Measurements from ENCODE around the gene CT83. TPM values are rescaled to one million over a fixed set of nuclear protein-coding genes. Genes with fewer than 3 reads are reported as not detected.

CT83 gene
- total and polyA plus RNA-seq, 2 of the 13 experiments (the other 11 are each of a cell fraction or from before 2014, with no cell fraction given): not detected

DNA sequence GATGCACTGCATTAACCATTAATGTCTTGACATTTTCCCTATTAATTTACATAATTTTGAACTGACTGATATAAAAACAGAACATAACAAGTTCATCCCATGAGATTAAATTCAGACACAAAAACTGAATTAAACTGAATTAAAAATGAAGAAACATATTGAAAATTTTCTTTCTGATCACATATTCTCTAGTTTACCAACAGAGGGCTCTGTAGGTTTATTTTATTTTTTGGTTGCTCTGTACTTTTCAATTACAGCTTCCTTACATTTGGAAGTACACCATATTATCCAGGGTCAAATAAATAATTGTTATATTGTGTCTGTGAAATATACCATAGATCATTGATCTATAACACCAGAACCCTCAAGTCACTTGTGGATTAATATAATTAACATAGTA, 27.3 kb upstream of the CT83 start:
- Histone ChIP-seq H3K9ac (ENCODE audit: insufficient read depth, low read depth, low read length) (no peak overlapping the region), H3K27ac (ENCODE audit: extremely low read length, insufficient read depth, low read length) (no peak overlapping the region), H2AFZ (ENCODE audit: low read length) (no peak overlapping the region), H3K36me3 (replicated peaks in 1 of 2; ENCODE audit: control insufficient read depth in 1 of 2, insufficient read depth in 2 of 2, low read length in 2 of 2) (no peaks in the 10 kb centered on the region), H3K27me3 (ENCODE audit: control insufficient read depth in 1 of 2, insufficient read depth in 2 of 2, low read length in 2 of 2) (no peaks in the 10 kb centered on the region), H3K4me2 (ENCODE audit: low read depth, low read length) (no peak overlapping the region), H4K20me1 (ENCODE audit: insufficient read depth, low read length) (no peaks in the 10 kb centered on the region), H3K4me3 (replicated peaks in 1 of 3; ENCODE audit: insufficient read depth in 1 of 3, low read depth in 2 of 3, low read length in 3 of 3) (no peak overlapping the region), H3K9me3 (ENCODE audit: low read length) (no peaks in the 10 kb centered on the region), H3K4me1 (ENCODE audit: insufficient read depth, low read length) (no peaks in the 10 kb centered on the region), H3K79me2 (ENCODE audit: insufficient read depth, low read length) (no peaks in the 10 kb centered on the region)
- ATAC-seq (no peak), FAIRE-seq (no peak), DNase-seq (ENCODE audit: low spot score) (no peak)
- intact Hi-C loops (cut with micrococcal nuclease; ENCODE audit: unreplicated experiment) (no loop called here), in situ Hi-C loops (cut with HindIII; ENCODE audit: extremely low pct_ligation_motif_present, low pct_unique_long_range_greater_than_20kb) (no loop called here)
- ChIA-PET CTCF (ENCODE audit: low intra/inter-chr PET ratio, low total read pairs) (no interaction called here), POLR2A (no interaction called here)
- BruUV-seq (replicated peaks): no TSS peak
- TF ChIP-seq ZNF414 (CRISPR knock-in tag; IDR thresholded peaks at IDR 0.05) (no peak), STAG1 (CRISPR knock-in tag; IDR thresholded peaks at IDR 0.05) (peak; percentile 18; the same call in 1 of the 2 replicates), SRSF9 (IDR thresholded peaks at IDR 0.05; ENCODE audit: borderline replicate concordance, insufficient read depth, low read depth, low read length, poor library complexity, severe bottlenecking) (no peak)
- TF ChIP-seq, protein P1, sequence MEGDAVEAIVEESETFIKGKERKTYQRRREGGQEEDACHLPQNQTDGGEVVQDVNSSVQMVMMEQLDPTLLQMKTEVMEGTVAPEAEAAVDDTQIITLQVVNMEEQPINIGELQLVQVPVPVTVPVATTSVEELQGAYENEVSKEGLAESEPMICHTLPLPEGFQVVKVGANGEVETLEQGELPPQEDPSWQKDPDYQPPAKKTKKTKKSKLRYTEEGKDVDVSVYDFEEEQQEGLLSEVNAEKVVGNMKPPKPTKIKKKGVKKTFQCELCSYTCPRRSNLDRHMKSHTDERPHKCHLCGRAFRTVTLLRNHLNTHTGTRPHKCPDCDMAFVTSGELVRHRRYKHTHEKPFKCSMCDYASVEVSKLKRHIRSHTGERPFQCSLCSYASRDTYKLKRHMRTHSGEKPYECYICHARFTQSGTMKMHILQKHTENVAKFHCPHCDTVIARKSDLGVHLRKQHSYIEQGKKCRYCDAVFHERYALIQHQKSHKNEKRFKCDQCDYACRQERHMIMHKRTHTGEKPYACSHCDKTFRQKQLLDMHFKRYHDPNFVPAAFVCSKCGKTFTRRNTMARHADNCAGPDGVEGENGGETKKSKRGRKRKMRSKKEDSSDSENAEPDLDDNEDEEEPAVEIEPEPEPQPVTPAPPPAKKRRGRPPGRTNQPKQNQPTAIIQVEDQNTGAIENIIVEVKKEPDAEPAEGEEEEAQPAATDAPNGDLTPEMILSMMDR (CRISPR knock-in tag; IDR thresholded peaks at IDR 0.05): 0 out of 2 replicates have a peak, but pooled peaks have one; percentile 8

GRCh38 chrX:116480059-116480458, 17.3 kb upstream of the CT83 start:
- TF ChIP-seq BRCA1 (CRISPR knock-in tag; IDR thresholded peaks at IDR 0.05) (no peak), GMEB1 (CRISPR knock-in tag; IDR thresholded peaks at IDR 0.05; ENCODE audit: borderline replicate concordance) (no peak), FUBP1 (CRISPR knock-in tag; IDR thresholded peaks at IDR 0.05; ENCODE audit: borderline replicate concordance) (no peak), ZNF792 (CRISPR knock-in tag; IDR thresholded peaks at IDR 0.05) (no peak), MAFF (IDR thresholded peaks at IDR 0.05; ENCODE audit: low read depth, low read length) (peak; percentile 66; the same call in 1 of the 2 replicates), ZNF446 (CRISPR knock-in tag; IDR thresholded peaks at IDR 0.05) (no peak), MAFK (conservative IDR thresholded peaks at IDR 0.05 in 1 of 2, IDR thresholded peaks at IDR 0.05 in 1 of 2; ENCODE audit: low read length in 2 of 2) (peak; percentile 35 to 81; a peak in 3 of 4 replicates), NFIC (IDR thresholded peaks at IDR 0.05; ENCODE audit: low read length) (no peak)
- ATAC-seq (no peak), FAIRE-seq (no peak), DNase-seq (ENCODE audit: low spot score) (no peak)
- H3K9me3 ChIP-seq (ENCODE audit: low read length): no peaks in the 10 kb centered on the region
- no peak overlapping the region for H2AFZ ChIP-seq (ENCODE audit: low read length)
- no peaks in the 10 kb centered on the region for H3K36me3 ChIP-seq (replicated peaks in 1 of 2; ENCODE audit: control insufficient read depth in 1 of 2, insufficient read depth in 2 of 2, low read length in 2 of 2)
- intact Hi-C loops (cut with micrococcal nuclease; ENCODE audit: unreplicated experiment) (no loop called here), in situ Hi-C loops (cut with HindIII; ENCODE audit: extremely low pct_ligation_motif_present, low pct_unique_long_range_greater_than_20kb) (no loop called here)
- H3K79me2 ChIP-seq (ENCODE audit: insufficient read depth, low read length): no peaks in the 10 kb centered on the region
- POLR2A ChIA-PET: no interaction called here
- H3K4me3 ChIP-seq (replicated peaks in 1 of 3; ENCODE audit: insufficient read depth in 1 of 3, low read depth in 2 of 3, low read length in 3 of 3): no peak overlapping the region
- no peak overlapping the region for H3K9ac ChIP-seq (ENCODE audit: insufficient read depth, low read depth, low read length)
- BruUV-seq (replicated peaks): no TSS peak
- no peak overlapping the region for H3K4me2 ChIP-seq (ENCODE audit: low read depth, low read length)
- no peak overlapping the region for H3K27ac ChIP-seq (ENCODE audit: extremely low read length, insufficient read depth, low read length)
- H3K27me3 ChIP-seq (ENCODE audit: control insufficient read depth in 1 of 2, insufficient read depth in 2 of 2, low read length in 2 of 2): no peaks in the 10 kb centered on the region
- CTCF ChIA-PET (ENCODE audit: low intra/inter-chr PET ratio, low total read pairs): no interaction called here
- H3K4me1 ChIP-seq (ENCODE audit: insufficient read depth, low read length): no peaks in the 10 kb centered on the region
- 2% methylated on average over 2 of the region's 2 CpGs for WGBS (ENCODE audit: low lambda C conversion rate)
- H4K20me1 ChIP-seq (ENCODE audit: insufficient read depth, low read length): no peaks in the 10 kb centered on the region

Data from HepG2 (cell line).